SJCRH30 (cell line): ENCODE results near the gene FAM184B. TPM values are rescaled to one million over a fixed set of nuclear protein-coding genes. Genes with fewer than 3 reads are reported as not detected.

ENCODE experiments used
- DNase-seq, 2 experiments: peaks; one replicate each; pipeline ENCODE4 v3.0.0-alpha.2; 2015 to 2020
- H3K27ac ChIP-seq: fragments of 250-450 bp; sonication (Bioruptor Pico); 2 replicates; pipeline ENCODE4 v1.5.1; 2020; ENCODE audit warnings: mild to moderate bottlenecking, moderate library complexity
- H3K27me3 ChIP-seq: fragments of 250-450 bp; sonication (Bioruptor Pico); 2 replicates; pipeline ENCODE4 v1.5.1; 2020; ENCODE audit warnings: mild to moderate bottlenecking, moderate library complexity
- H3K36me3 ChIP-seq: fragments of 250-450 bp; sonication (Bioruptor Pico); 2 replicates; pipeline ENCODE4 v1.5.1; 2020; ENCODE audit warnings: mild to moderate bottlenecking, moderate library complexity
- H3K4me1 ChIP-seq: fragments of 250-450 bp; sonication (Bioruptor Pico); 2 replicates; pipeline ENCODE4 v1.5.1; 2020; ENCODE audit warnings: mild to moderate bottlenecking, moderate library complexity
- H3K4me3 ChIP-seq: fragments of 250-450 bp; sonication (Bioruptor Pico); 2 replicates; pipeline ENCODE4 v1.5.1; 2020; ENCODE audit warnings: mild to moderate bottlenecking, moderate library complexity
- H3K9me3 ChIP-seq: fragments of 250-450 bp; sonication (Bioruptor Pico); replicated peaks from 2 replicates; pipeline ENCODE4 v1.5.1; 2020; ENCODE audit warnings: mild to moderate bottlenecking, moderate library complexity
- total RNA-seq: library from RNA; depleted of rRNA; stranded (reverse); fragments of >200 nt; shearing (Covaris generic); gene quantifications from 2 replicates; pipeline ENCODE4 v1.2.3, GENCODE V29; 2014

The FAM184B gene
- total RNA-seq, 1 experiment from 2014 or later = 0.02 TPM

GRCh38 chr4:17794730-17795129, 13.3 kb upstream of the FAM184B start:
- Histone ChIP-seq H3K4me3 (no peak overlapping the region), H3K9me3 (peaks cover 3% of the 10 kb centered on the region; the same call in 1 of the 2 replicates), H3K36me3 (peaks cover 26% of the 10 kb centered on the region), H3K27me3 (no peaks in the 10 kb centered on the region), H3K27ac (no peak overlapping the region), H3K4me1 (no peaks in the 10 kb centered on the region)
- no peak for DNase-seq

GRCh38 chr4:17788956-17789355, 7.5 kb upstream of the FAM184B start:
- DNase-seq = no peak
- no peaks in the 10 kb centered on the region for H3K27me3 ChIP-seq
- no peak overlapping the region for H3K27ac ChIP-seq
- H3K9me3 ChIP-seq = peaks cover 3% of the 10 kb centered on the region; the same call in 1 of the 2 replicates
- H3K4me3 ChIP-seq = no peak overlapping the region
- peaks cover 10% of the 10 kb centered on the region; the same call in 1 of the 2 replicates for H3K36me3 ChIP-seq
- no peaks in the 10 kb centered on the region for H3K4me1 ChIP-seq

DNA sequence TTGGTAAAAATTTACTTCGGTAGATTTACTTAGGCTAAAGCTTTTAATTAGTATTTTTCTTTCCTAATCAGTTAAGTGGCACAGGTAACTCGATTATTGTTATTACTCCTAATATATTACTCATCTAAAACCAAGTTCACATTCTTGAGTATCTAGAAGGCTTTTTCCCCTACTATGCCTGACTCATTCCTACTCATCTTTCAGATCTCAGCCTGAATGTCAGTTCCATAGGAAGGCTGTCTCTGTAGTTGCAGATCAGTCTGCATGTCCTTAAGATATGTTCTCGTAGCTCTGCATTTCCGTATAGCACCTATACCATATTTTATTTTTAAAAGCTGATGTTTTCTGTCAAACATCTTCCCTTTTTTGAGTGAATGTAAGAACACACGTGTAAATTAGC, 5.9 kb upstream of the FAM184B start:
- Histone ChIP-seq H3K9me3 (no peaks in the 10 kb centered on the region), H3K4me1 (no peaks in the 10 kb centered on the region), H3K27ac (no peak overlapping the region), H3K4me3 (no peak overlapping the region), H3K27me3 (no peaks in the 10 kb centered on the region), H3K36me3 (peaks cover 2% of the 10 kb centered on the region; the same call in 1 of the 2 replicates)
- DNase-seq = no peak

- no peaks in the 10 kb centered on the region for H3K9me3 ChIP-seq
Measured at GRCh38 chr4:17786567-17786966, 5.1 kb upstream of the FAM184B start.

GRCh38 chr4:17785858-17786257, 4.4 kb upstream of the FAM184B start:
- H3K9me3 ChIP-seq = no peaks in the 10 kb centered on the region
- no peaks in the 10 kb centered on the region for H3K27me3 ChIP-seq
- H3K36me3 ChIP-seq = no peaks in the 10 kb centered on the region
- H3K4me1 ChIP-seq = no peaks in the 10 kb centered on the region
- no peak overlapping the region for H3K27ac ChIP-seq
- no peak overlapping the region for H3K4me3 ChIP-seq
- DNase-seq = peak in 1 of 2 experiments; percentile 29

More at GRCh38 chr4:17786567-17786966, 5.1 kb upstream of the FAM184B start:
- H3K27me3 ChIP-seq = no peaks in the 10 kb centered on the region
- no peaks in the 10 kb centered on the region; the same call in 1 of the 2 replicates for H3K36me3 ChIP-seq
- DNase-seq = no peak
- no peaks in the 10 kb centered on the region for H3K4me1 ChIP-seq
- no peak overlapping the region for H3K4me3 ChIP-seq
- no peak overlapping the region for H3K27ac ChIP-seq

DNA sequence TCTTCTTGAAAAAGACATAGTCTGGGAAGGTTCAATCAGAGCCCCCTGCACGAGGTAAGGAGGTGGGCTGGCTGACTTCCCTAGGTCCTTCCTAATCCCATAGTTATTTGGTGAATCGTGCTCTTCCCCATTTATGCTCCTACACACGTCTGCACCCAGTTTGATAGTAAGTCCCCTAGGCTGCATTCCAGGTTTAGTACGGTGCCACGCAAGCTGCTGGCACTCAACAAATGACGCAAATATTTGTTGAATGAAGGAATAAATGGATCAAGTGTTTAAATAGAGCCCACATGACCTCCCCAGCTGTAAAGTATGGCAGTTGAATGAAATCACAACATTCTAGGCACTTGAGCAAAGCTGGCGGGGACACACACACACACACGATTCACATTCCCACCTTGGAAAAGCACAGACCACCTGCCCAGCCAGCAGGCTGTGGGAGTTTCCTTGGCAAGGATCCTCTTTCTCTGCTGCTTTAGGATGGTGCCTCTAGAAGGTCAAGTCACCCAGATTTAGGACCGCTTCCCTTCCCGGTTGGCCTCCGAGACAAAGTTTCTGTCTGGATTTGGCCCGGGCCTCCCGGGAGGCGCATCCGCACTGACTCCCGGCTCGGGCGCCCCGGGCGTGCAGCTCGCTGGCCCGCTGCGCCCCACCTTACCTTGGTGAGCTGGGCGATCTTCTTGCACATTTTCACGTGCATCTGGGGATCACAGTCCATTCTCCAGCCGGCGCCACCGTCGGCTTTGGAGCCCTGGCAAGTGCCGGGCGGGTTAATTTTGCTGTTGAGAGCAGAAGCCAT, 721 bp downstream of the FAM184B start:
- Histone ChIP-seq H3K27ac (no peak overlapping the region), H3K4me3 (no peak overlapping the region), H3K9me3 (no peaks in the 10 kb centered on the region), H3K4me1 (no peaks in the 10 kb centered on the region), H3K27me3 (no peaks in the 10 kb centered on the region), H3K36me3 (no peaks in the 10 kb centered on the region)
- DNase-seq = no peak

- Histone ChIP-seq H3K4me1 (no peaks in the 10 kb centered on the region), H3K27me3 (no peaks in the 10 kb centered on the region), H3K4me3 (no peak overlapping the region), H3K9me3 (no peaks in the 10 kb centered on the region), H3K27ac (no peak overlapping the region), H3K36me3 (no peaks in the 10 kb centered on the region)
- DNase-seq = no peak
Measured at GRCh38 chr4:17778431-17778830, 3.0 kb downstream of the FAM184B start.

GRCh38 chr4:17773135-17773698, 8.2 kb downstream of the FAM184B start:
- peaks cover 16% of the 10 kb centered on the region for H3K4me1 ChIP-seq
- DNase-seq = peak in 1 of 2 experiments; percentile 51
- H3K36me3 ChIP-seq = no peaks in the 10 kb centered on the region
- H3K27me3 ChIP-seq = no peaks in the 10 kb centered on the region
- no peak overlapping the region for H3K4me3 ChIP-seq
- no peaks in the 10 kb centered on the region for H3K9me3 ChIP-seq
- no peak overlapping the region for H3K27ac ChIP-seq

GRCh38 chr4:17771284-17771908, 10.0 kb downstream of the FAM184B start:
- H3K27me3 ChIP-seq = no peaks in the 10 kb centered on the region
- H3K36me3 ChIP-seq = no peaks in the 10 kb centered on the region
- H3K9me3 ChIP-seq = no peaks in the 10 kb centered on the region
- H3K4me1 ChIP-seq = peaks cover 16% of the 10 kb centered on the region
- DNase-seq = peak; percentile 79 to 94
- no peak overlapping the region for H3K4me3 ChIP-seq
- H3K27ac ChIP-seq = no peak overlapping the region

GRCh38 chr4:17770845-17771244, 10.6 kb downstream of the FAM184B start:
- Histone ChIP-seq H3K27ac (no peak overlapping the region), H3K4me1 (peaks cover 16% of the 10 kb centered on the region), H3K4me3 (no peak overlapping the region), H3K9me3 (no peaks in the 10 kb centered on the region), H3K36me3 (no peaks in the 10 kb centered on the region), H3K27me3 (no peaks in the 10 kb centered on the region)
- DNase-seq = no peak

DNA sequence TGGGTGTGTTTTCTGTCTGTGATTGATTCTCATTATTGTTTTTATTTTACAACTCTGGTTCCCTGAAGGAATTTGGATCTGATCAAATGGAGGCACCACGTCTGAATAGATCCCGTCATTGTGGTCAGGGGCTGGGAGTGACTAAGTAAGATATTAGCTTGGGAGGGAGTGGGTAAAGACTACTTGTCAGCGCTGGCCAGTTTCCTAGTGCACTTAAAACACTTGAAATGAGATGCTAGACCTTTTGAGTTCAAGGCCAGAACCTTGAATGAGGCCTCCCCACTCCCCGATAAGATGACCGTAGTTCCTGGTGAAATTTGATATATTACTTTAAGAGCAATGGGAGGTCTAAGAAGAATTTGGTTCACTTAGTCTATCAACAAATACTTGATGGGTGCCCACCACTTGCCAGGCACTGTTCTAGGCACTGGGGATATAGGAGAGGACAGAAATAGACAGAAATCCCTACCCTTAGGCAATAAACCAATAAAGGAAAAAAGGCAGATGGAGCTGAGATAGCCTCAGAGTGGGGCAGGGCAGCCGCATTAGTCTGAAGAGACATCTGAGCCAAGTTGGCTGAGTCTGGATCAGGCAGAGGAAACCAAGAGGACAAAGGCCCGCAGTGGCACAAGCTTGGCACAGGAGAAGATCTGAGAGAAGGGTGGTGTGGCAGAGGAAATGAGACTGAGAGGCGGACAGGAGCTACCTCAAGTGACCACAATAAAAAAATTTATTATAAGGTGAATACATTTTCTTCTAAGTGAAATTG, 11.8 kb downstream of the FAM184B start:
- peaks cover 20% of the 10 kb centered on the region for H3K4me1 ChIP-seq
- H3K9me3 ChIP-seq = no peaks in the 10 kb centered on the region

GRCh38 chr4:17766826-17767458, 14.5 kb downstream of the FAM184B start:
- H3K9me3 ChIP-seq = peaks cover 4% of the 10 kb centered on the region; the same call in 1 of the 2 replicates
- DNase-seq = no peak
- no peaks in the 10 kb centered on the region for H3K27me3 ChIP-seq
- no peak overlapping the region for H3K4me3 ChIP-seq
- no peak overlapping the region for H3K27ac ChIP-seq
- no peaks in the 10 kb centered on the region for H3K36me3 ChIP-seq
- peaks cover 30% of the 10 kb centered on the region for H3K4me1 ChIP-seq

More for the DNA sequence above, 11.8 kb downstream of the FAM184B start:
- Histone ChIP-seq H3K27me3 (no peaks in the 10 kb centered on the region), H3K4me3 (no peak overlapping the region), H3K27ac (no peak overlapping the region), H3K36me3 (no peaks in the 10 kb centered on the region)
- no peak for DNase-seq

- Histone ChIP-seq H3K4me1 (peaks cover 19% of the 10 kb centered on the region), H3K27me3 (no peaks in the 10 kb centered on the region), H3K9me3 (peaks cover 4% of the 10 kb centered on the region; the same call in 1 of the 2 replicates), H3K27ac (no peak overlapping the region), H3K36me3 (no peaks in the 10 kb centered on the region), H3K4me3 (no peak overlapping the region)
- DNase-seq = peak; percentile 11 to 54
Measured at GRCh38 chr4:17765514-17766286, 15.7 kb downstream of the FAM184B start.
